Measurements from ENCODE around the gene COX6B2.
"Not testable (repeated sequence)": the region's sequence is repeated elsewhere in the genome, so short reads cannot be mapped to it uniquely, and the experiment has no call there.

The COX6B2 gene

GRCh38 chr19:55341595-55342531 lies 12.7 kb downstream of the COX6B2 start:
- no peak for DNase-seq (ENCODE audit: low spot score)

- DNase-seq (ENCODE audit: low spot score): peak; percentile 49
Measured at GRCh38 chr19:55341171-55341588, 13.3 kb downstream of the COX6B2 start.

- DNase-seq (ENCODE audit: low spot score): no peak
Measured at GRCh38 chr19:55340784-55341147, 13.8 kb downstream of the COX6B2 start.

- no peak for DNase-seq (ENCODE audit: low spot score)
Measured at GRCh38 chr19:55339889-55340783, 14.4 kb downstream of the COX6B2 start.

- DNase-seq (ENCODE audit: low spot score): peak; percentile 100
Measured at GRCh38 chr19:55339105-55339888, 15.2 kb downstream of the COX6B2 start, which contains the start of gene KMT5C. TSS of gene KMT5C (plus strand) at chr19:55339876. CDS start at chr19:55341937, 2,061 bp downstream.

- DNase-seq (ENCODE audit: low spot score): no peak
Measured at GRCh38 chr19:55336101-55336500, 18.4 kb downstream of the COX6B2 start.

GRCh38 chr19:55333870-55334269 lies 20.6 kb downstream of the COX6B2 start:
- DNase-seq (ENCODE audit: low spot score): no peak

GRCh38 chr19:55329791-55330190 lies 24.7 kb downstream of the COX6B2 start:
- not testable (repeated sequence) for DNase-seq (ENCODE audit: low spot score)

- DNase-seq (ENCODE audit: low spot score): not testable (repeated sequence)
Measured at GRCh38 chr19:55328774-55329318, 25.7 kb downstream of the COX6B2 start.

- DNase-seq (ENCODE audit: low spot score): no peak
Measured at GRCh38 chr19:55325172-55325571, 29.3 kb downstream of the COX6B2 start, which contains the start of gene TMEM150B. TSS of gene TMEM150B (minus strand) at chr19:55325341. CDS start at chr19:55321036, 4,305 bp downstream.

GRCh38 chr19:55324662-55325061 lies 29.9 kb downstream of the COX6B2 start:
- no peak for DNase-seq (ENCODE audit: low spot score)

- DNase-seq (ENCODE audit: low spot score): no peak
Measured at GRCh38 chr19:55322204-55322885, 32.2 kb downstream of the COX6B2 start.

GRCh38 chr19:55321466-55322137 lies 32.9 kb downstream of the COX6B2 start:
- DNase-seq (ENCODE audit: low spot score): no peak

- no peak for DNase-seq (ENCODE audit: low spot score)
Measured at GRCh38 chr19:55320844-55321419, 33.6 kb downstream of the COX6B2 start.

GRCh38 chr19:55319785-55320184 lies 34.7 kb downstream of the COX6B2 start:
- no peak for DNase-seq (ENCODE audit: low spot score)

GRCh38 chr19:55316646-55317045 lies 37.9 kb downstream of the COX6B2 start:
- no peak for DNase-seq (ENCODE audit: low spot score)

GRCh38 chr19:55315956-55316525 lies 38.5 kb downstream of the COX6B2 start:
- DNase-seq (ENCODE audit: low spot score): no peak

- DNase-seq (ENCODE audit: low spot score): no peak
Measured at GRCh38 chr19:55314396-55314795, 40.1 kb downstream of the COX6B2 start.
